HTR-8/SVneo (cell line): ENCODE data around the gene MALT1.
"Not testable (repeated sequence)": the region's sequence is repeated elsewhere in the genome, so short reads cannot be mapped to it uniquely, and the experiment has no call there.

Source experiments
- DNase-seq: peaks from one replicate; pipeline ENCODE4 v3.0.0; 2011; ENCODE audit warnings: low spot score, mixed read lengths; ENCODE audit not compliant: insufficient read length
- FAIRE-seq: peaks from 2 replicates; lab custom pipeline; 2011; peaks lifted over from hg19 to GRCh38; lab: Jason Lieb, UNC

The MALT1 gene, protein sequence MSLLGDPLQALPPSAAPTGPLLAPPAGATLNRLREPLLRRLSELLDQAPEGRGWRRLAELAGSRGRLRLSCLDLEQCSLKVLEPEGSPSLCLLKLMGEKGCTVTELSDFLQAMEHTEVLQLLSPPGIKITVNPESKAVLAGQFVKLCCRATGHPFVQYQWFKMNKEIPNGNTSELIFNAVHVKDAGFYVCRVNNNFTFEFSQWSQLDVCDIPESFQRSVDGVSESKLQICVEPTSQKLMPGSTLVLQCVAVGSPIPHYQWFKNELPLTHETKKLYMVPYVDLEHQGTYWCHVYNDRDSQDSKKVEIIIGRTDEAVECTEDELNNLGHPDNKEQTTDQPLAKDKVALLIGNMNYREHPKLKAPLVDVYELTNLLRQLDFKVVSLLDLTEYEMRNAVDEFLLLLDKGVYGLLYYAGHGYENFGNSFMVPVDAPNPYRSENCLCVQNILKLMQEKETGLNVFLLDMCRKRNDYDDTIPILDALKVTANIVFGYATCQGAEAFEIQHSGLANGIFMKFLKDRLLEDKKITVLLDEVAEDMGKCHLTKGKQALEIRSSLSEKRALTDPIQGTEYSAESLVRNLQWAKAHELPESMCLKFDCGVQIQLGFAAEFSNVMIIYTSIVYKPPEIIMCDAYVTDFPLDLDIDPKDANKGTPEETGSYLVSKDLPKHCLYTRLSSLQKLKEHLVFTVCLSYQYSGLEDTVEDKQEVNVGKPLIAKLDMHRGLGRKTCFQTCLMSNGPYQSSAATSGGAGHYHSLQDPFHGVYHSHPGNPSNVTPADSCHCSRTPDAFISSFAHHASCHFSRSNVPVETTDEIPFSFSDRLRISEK

GRCh38 chr18:58671111-58671631 is at the start of gene MALT1:
TSS of gene MALT1 (plus strand) at chr18:58671465. CDS start at chr18:58671644, 179 bp downstream.
- FAIRE-seq = peak; percentile 83
- DNase-seq = peak; percentile 86

GRCh38 chr18:58624011-58624410 is 47.3 kb upstream of the MALT1 start:
- FAIRE-seq = no peak
- DNase-seq = no peak

DNA sequence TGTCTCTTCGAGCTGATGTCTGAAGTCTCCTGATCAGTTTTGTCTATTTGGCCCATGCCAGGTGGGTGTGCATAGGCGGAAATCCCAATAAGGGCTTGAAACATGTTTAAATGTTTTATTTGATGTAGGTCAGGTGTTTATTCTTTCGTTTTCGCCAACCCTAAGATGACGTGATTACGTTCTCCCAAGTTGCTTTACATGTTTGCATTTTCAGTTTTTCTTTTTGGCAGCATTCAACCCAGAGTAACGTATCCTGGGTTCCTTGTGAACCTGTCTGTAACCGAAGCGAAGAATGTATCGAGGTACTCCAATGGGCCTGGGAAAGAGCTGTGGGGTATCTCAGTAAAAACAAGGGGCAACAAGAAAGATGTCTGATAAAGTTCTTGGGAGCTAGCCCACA is 45.4 kb upstream of the MALT1 start:
- DNase-seq (no peak), FAIRE-seq (no peak)

GRCh38 chr18:58630071-58630470 is 41.2 kb upstream of the MALT1 start:
- FAIRE-seq = no peak
- no peak for DNase-seq

DNA sequence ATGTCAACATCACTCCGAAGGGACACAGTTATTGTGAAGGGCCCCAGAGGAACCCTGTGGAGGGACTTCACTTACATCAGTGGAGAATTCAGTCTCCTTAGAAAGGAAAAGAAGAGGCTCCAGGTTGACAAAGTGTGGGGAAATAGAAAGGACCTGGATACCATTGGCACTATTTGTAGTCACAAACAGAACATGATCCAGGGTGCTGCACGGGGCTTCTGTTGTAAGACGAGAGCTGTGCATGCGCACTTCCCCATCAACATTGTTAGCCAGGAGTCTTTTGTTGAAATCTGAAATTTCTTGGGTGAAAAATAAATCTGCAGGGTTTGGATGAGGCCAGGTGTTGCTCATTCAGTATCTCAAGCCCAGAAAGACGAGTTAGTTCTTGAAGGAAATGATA is 40.0 kb upstream of the MALT1 start:
- no peak for DNase-seq
- FAIRE-seq = no peak

- FAIRE-seq = no peak
- no peak for DNase-seq
These were observed 38.7 kb upstream of the MALT1 start for GRCh38 chr18:58632552-58632951.

GRCh38 chr18:58633874-58634273 is 37.4 kb upstream of the MALT1 start:
- FAIRE-seq = no peak

GRCh38 chr18:58635891-58636290 is 35.4 kb upstream of the MALT1 start:
- DNase-seq (no peak), FAIRE-seq (peak; percentile 42)

More at GRCh38 chr18:58633874-58634273, 37.4 kb upstream of the MALT1 start:
- no peak for DNase-seq

GRCh38 chr18:58637197-58637596 is 34.1 kb upstream of the MALT1 start:
- no peak for FAIRE-seq

DNA sequence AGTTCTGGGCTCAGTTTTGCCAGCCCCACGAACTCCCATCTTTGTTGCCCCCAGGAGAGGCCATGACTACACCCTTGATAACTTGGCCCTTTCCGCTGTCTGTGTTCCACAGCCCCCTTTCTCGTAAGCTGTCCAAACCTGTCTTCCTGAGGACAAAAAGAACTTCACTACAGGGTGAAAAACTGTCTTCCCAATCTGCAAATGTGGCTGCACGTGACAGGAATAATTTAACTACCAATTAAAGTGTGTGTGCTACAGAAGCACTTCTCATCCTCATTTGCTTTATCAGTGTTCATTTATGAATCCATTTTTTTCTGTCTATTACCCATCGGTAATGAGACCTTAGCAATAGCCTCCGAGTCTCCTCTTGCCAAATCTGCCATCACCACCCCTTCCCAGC is 33.3 kb upstream of the MALT1 start:
- DNase-seq = no peak
- FAIRE-seq = no peak

More at GRCh38 chr18:58637197-58637596, 34.1 kb upstream of the MALT1 start:
- DNase-seq = no peak

DNA sequence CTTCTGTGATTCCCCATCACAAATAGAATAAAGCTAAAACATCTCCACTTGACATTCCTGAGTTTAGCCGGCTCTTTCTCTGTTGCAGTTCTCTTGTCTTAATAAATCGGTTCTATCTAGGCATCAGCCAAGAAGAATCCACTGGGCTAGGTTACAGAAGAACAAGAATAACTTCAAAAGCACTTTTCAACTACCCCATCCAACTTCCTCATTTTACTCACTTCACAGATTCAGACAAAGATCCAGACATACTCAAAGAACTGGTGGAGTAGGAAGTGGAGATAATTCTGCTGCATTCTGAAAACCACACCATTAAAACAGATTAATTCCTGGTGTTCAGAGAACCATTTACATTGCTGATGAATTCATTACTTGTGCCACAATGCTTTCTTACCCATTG is 32.8 kb upstream of the MALT1 start:
- DNase-seq (no peak), FAIRE-seq (no peak)

DNA sequence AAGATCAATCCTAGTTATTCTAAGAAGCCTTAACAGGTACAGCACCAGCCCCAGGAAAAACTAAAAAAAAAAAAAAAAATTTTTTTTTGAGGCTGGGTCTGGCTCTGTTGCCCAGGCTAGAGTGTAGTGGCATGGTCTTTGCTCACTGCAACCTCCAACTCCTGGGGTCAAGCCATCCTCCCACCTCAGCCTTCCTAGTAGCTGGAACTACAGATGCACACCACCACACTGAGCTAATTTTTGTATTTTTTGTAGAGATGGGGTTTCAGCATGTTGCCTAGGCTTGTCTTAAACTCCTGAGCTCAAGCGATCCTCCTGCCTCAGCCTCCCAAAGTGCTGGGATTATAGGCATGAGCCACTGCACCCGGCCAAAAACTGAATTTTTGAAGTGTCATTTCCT is 32.0 kb upstream of the MALT1 start:
- no peak for DNase-seq
- no peak for FAIRE-seq

GRCh38 chr18:58639751-58640427 is 31.4 kb upstream of the MALT1 start:
- DNase-seq (peak; percentile 57), FAIRE-seq (no peak)

- DNase-seq = no peak
- no peak for FAIRE-seq
These were observed 30.8 kb upstream of the MALT1 start for GRCh38 chr18:58640428-58640805.

GRCh38 chr18:58640891-58641610 is 30.2 kb upstream of the MALT1 start:
- DNase-seq = no peak
- FAIRE-seq = no peak

DNA sequence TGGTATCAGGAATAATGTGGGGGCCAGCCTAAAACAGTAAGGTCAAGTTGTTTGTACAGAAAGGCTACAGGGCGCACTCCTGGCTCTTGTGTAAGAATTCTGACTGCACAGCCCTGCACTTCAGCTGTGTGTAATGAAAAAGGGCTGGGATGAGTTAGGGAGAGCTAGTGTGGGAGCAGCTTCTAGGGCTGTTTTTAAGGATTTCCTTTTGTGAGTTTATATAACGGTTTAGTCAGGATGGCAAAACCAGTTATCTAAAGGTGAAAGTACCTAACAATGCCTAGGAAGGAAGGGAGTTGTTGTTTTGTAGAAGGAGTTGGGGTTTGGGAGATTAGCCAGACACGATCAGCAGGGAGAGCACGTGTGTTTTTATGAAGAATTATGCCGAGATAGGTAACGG is 27.7 kb upstream of the MALT1 start:
- not testable (repeated sequence) for DNase-seq, FAIRE-seq

GRCh38 chr18:58645398-58645797 is 25.9 kb upstream of the MALT1 start:
- FAIRE-seq (no peak), DNase-seq (no peak)

GRCh38 chr18:58646334-58646862 is 24.9 kb upstream of the MALT1 start:
- no peak for DNase-seq
- FAIRE-seq = no peak

- FAIRE-seq (no peak), DNase-seq (no peak)
These were observed 21.1 kb upstream of the MALT1 start for GRCh38 chr18:58649966-58650816.
